Activated CD4-positive, alpha-beta T cell treated with anti-CD3 and anti-CD28 coated beads, Interleukin-2, Interleukin-4, amounts not matched to agents 100 ng/mL and 50 ng/mL, durations not matched to agents 16 hours and 8 hours (primary cell): ENCODE data around the gene VPS35L.

ENCODE experiments used
- DNase-seq: peaks from one replicate; pipeline ENCODE4 v3.0.0-alpha.2; 2020; ENCODE audit warnings: low spot score

The VPS35L gene

DNA sequence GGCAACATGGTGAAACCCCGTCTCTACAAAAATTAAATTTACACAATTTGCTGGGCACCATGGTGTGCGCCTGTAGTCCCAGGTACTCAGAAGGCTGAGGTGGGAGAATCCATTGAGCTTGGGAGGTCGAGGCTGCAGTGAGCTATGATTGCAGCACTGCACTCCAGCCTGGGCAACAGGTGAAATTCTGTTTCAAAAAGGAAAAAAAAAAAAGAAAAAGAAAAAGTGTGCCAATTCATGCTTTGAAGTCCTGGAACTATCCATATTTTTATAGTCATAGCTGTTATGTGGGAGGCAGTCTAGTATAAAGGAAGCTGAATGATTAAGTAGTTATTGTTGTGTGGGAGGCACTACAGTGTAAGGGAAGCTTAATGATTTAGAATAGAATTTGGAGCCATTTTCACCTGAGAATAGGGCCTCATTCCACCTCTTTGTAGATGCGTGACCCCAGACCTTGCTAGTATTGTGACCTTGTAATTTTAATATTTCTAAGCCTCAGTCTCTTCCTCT is 194.1 kb downstream of the VPS35L start:
- no peak for DNase-seq
